T-helper 17 cell (primary cell): ENCODE data around the gene KRTAP4-3. TPM values are rescaled to one million over a fixed set of nuclear protein-coding genes. Genes with fewer than 3 reads are reported as not detected.
"Not testable (repeated sequence)": the region's sequence is repeated elsewhere in the genome, so short reads cannot be mapped to it uniquely, and the experiment has no call there.

ENCODE experiments used
- ATAC-seq: fragments of 150-1000 bp; cut with Tn5 transposase; 2 replicates; pipeline ENCODE4 v1.10.0; 2021; ENCODE audit warnings: mild to moderate bottlenecking, moderate library complexity
- DNase-seq, 3 donors: peaks; one replicate each; pipeline versions ENCODE4 v3.0.0 to v3.0.0-alpha.2; 2020 to 2021
- H3K9me3 ChIP-seq: one replicate; pipeline ENCODE4 v1.7.0; 2013; ENCODE audit warnings: low read length, mild to moderate bottlenecking; ENCODE audit not compliant: control insufficient read depth, poor library complexity, severe bottlenecking
- H3K27ac Mint-ChIP-seq: one replicate; pipeline ENCODE4 v1.8.0; 2022; ENCODE audit warnings: mild to moderate bottlenecking, moderate library complexity, mixed read lengths
- H3K27me3 Mint-ChIP-seq: one replicate; pipeline ENCODE4 v1.8.0; 2022; ENCODE audit warnings: mixed read lengths
- H3K36me3 Mint-ChIP-seq: one replicate; pipeline ENCODE4 v1.8.0; 2022; ENCODE audit warnings: low read depth, mixed read lengths
- H3K4me1 Mint-ChIP-seq: one replicate; pipeline ENCODE4 v1.8.0; 2022; ENCODE audit warnings: mild to moderate bottlenecking, mixed read lengths
- H3K4me3 Mint-ChIP-seq: one replicate; pipeline ENCODE4 v1.8.0; 2022; ENCODE audit warnings: mild to moderate bottlenecking, moderate library complexity, mixed read lengths
- total RNA-seq, 4 donors: library from RNA in 2 of 4; stranded (reverse) in 2 of 4; gene quantifications; one replicate each; pipeline ENCODE4 v1.2.3 and lab custom pipeline; 2022 to 2026

KRTAP4-3 gene
- total RNA-seq, 2 donors from 2014 or later, result not detected

DNA sequence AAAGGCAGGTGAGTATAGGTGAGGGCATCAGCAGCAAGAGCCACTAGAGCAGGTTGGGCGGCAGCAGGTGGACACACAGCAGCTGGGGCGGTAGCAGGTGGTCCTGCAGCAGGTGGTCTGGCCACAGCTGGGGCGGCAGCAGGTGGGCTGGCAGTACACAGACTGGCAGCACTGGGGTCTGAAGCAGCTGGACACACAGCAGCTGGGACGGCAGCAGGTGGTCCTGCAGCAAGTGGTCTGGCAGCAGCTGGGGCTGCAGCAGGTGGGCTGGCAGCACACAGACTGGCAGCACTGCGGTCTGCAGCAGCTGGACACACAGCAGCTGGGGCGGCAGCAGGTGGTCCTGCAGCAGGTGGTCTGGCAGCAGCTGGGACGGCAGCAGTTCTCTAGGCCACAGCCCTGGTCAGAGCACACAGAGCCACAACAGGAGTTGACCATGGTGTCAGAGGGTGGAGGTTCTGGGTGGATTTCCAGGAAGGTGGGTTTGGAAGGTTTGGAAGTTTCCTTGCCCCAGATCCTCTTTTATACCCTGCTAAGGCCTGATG lies 9.8 kb upstream of the KRTAP4-3 start, which contains the start of gene KRTAP4-2:
Gene KRTAP4-2, minus strand, starts transcription at position 495 of the 545 bp plus-strand sequence. Its CDS starts 57 bp downstream, at position 438.
- H3K9me3 ChIP-seq, result no peaks in the 10 kb centered on the region
- DNase-seq (no peak), ATAC-seq (no peak)
- H3K27me3 Mint-ChIP-seq, result no peaks in the 10 kb centered on the region
- H3K4me1 Mint-ChIP-seq, result peaks cover 13% of the 10 kb centered on the region
- H3K27ac Mint-ChIP-seq, result no peak within 1 kb of the TSS
- H3K36me3 Mint-ChIP-seq, result peaks cover 2% of the 10 kb centered on the region
- no peak within 1 kb of the TSS for H3K4me3 Mint-ChIP-seq

DNA sequence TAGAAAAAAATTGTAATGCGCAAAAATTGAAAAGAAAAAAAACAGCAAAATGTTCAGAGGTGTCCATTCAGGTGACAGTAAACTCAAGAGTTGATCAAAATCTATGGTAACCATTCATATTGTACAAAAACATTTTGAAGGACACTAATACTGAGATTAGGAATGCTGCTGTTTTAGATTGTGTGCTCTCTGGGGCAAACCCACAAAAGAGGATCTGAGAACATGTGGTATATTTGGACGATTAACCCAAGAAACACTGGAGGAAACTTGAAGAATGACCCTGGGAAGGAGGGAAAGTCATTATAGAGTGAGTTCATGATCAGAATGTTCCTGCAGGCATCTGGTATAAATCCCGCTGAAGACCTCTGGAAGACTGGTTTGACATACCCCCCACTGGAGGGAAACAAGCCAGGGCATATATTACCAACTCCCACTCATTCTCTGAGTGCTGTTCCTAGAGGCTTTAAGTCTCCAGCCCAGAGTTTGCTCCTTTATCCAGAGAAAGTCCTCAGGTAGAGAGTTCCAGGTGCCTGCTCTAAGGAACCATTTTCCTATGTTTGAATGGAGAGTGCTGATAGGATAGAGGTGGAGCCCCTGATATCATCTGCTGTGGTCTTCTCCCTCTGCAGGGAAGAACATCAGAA lies 8.8 kb upstream of the KRTAP4-3 start:
- Mint-ChIP-seq H3K27me3 (no peaks in the 10 kb centered on the region), H3K4me3 (no peak overlapping the region), H3K4me1 (peaks cover 11% of the 10 kb centered on the region), H3K36me3 (peaks cover 2% of the 10 kb centered on the region), H3K27ac (no peak overlapping the region)
- DNase-seq (no peak), ATAC-seq (no peak)
- no peaks in the 10 kb centered on the region for H3K9me3 ChIP-seq

DNA sequence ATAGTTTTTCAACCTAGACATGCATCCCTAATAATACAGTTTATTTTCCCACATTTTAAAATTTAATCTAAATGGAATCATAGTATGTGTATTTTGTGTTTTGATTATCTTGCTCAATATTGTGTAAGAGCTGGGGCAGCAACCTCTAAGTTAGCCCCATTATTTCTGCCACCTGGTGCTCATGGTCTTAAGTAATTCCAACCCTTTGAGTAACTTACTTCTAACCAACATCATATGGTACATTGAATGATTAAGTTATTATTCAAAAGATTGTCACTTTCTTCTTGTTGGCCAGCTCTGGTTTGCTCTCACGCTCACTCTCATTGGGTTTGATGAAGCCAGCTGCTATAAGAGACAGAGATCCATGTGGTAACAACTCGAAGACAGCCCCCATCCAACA lies 3.9 kb upstream of the KRTAP4-3 start:
- DNase-seq (no peak), ATAC-seq (no peak)
- Mint-ChIP-seq H3K4me3 (no peak overlapping the region), H3K36me3 (no peaks in the 10 kb centered on the region), H3K27me3 (peaks cover 8% of the 10 kb centered on the region), H3K4me1 (peaks cover 6% of the 10 kb centered on the region), H3K27ac (no peak overlapping the region)
- no peaks in the 10 kb centered on the region for H3K9me3 ChIP-seq

DNA sequence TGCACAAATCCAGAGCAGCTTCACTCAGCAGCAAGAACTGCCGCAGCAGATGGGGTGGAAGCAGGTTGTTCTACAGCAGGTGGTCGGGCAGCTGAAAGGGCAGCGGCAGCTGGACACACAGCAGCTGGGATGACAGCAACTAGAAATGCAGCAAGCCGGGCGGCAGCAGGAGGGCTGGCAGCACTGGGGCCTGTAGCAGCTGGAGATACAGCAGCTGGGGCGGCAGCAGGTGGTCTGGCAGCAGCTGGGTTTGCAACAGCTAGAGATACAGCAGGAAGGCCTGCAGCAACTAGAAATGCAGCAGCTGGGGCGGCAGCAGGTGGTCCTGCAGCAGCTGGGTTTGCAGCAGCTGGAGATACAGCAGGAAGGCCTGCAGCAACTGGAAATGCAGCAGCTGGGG lies 460 bp downstream of the KRTAP4-3 start:
- Mint-ChIP-seq H3K4me1 (peaks cover 3% of the 10 kb centered on the region), H3K4me3 (peak overlapping the region; percentile 39), H3K36me3 (peaks cover 3% of the 10 kb centered on the region), H3K27me3 (peaks cover 21% of the 10 kb centered on the region), H3K27ac (no peak overlapping the region)
- ATAC-seq (no peak), DNase-seq (no peak)
- H3K9me3 ChIP-seq, result no peaks in the 10 kb centered on the region

DNA sequence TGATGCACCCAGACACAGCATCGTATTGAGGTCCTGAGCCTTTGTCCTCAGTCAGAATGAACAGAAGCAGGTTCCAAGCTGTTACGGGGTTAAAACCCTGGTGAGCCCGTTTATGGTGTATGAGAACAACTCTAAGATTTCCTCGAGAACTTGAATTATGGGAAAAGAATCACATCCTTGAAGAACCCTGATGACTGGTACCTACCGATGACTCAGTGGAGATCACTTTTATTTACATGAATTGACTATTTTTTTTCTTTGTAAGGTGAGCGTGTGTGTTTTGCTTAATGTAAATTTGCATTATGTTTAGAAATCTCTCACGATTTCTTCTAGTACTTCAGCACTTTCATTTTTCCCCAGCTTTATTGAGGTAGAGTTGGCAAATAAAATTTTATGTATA lies 4.2 kb downstream of the KRTAP4-3 start:
- no peak for DNase-seq
- peaks cover 3% of the 10 kb centered on the region for H3K4me1 Mint-ChIP-seq
- H3K27ac Mint-ChIP-seq, result no peak overlapping the region
- no peaks in the 10 kb centered on the region for H3K9me3 ChIP-seq
- no peak overlapping the region for H3K4me3 Mint-ChIP-seq
- ATAC-seq, result no peak
- peaks cover 3% of the 10 kb centered on the region for H3K36me3 Mint-ChIP-seq
- H3K27me3 Mint-ChIP-seq, result peaks cover 29% of the 10 kb centered on the region

DNA sequence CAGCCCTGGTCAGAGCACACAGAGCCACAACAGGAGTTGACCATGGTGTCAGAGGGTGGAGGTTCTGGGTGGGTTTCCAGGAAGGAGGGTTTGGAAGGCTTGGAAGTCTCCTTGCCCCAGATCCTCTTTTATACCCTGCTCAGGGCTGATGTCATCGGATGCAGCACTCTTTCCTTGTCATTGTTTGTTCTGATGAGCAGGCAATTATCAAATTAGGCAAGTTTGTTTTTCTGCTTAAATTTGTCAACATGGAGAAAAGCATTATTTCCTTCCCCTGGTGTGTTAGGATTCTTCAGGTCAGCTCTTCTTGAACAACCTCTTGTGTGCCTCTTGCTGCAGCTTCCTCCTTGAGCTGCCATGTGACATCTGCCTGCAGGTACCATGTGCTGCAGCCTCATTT lies 7.4 kb downstream of the KRTAP4-3 start, which contains the start of gene KRTAP4-4:
Gene KRTAP4-4, minus strand, starts transcription at position 101 of the 400 bp plus-strand sequence. Its CDS starts 57 bp downstream, at position 44.
- no peak for ATAC-seq
- H3K9me3 ChIP-seq, result no peaks in the 10 kb centered on the region
- Mint-ChIP-seq H3K36me3 (peaks cover 3% of the 10 kb centered on the region), H3K4me1 (peaks cover 3% of the 10 kb centered on the region), H3K27me3 (peaks cover 56% of the 10 kb centered on the region), H3K4me3 (no peak within 1 kb of the TSS), H3K27ac (no peak within 1 kb of the TSS)
- no peak for DNase-seq

DNA sequence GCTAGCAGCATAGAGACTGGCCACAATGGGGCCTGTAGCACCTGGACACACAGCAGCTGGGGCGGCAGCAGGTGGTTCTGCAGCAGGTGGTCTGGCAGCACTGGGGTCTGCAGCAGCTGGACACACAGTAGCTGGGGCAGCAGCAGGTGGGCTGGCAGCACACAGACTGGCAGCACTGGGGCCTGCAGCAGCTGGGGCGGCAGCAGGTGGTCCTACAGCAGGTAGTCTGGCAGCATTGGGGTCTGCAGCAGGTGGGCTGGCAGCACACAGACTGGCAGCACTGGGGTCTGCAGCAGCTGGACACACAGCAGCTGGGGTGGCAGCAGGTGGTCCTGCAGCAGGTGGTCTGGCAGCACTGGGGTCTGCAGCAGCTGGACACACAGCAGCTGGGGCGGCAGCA lies 7.8 kb downstream of the KRTAP4-3 start:
- not testable (repeated sequence) for DNase-seq, H3K9me3 ChIP-seq, H3K4me3 Mint-ChIP-seq, ATAC-seq, H3K4me1 Mint-ChIP-seq, H3K36me3 Mint-ChIP-seq, H3K27ac Mint-ChIP-seq
- peaks cover 57% of the 10 kb centered on the region for H3K27me3 Mint-ChIP-seq

DNA sequence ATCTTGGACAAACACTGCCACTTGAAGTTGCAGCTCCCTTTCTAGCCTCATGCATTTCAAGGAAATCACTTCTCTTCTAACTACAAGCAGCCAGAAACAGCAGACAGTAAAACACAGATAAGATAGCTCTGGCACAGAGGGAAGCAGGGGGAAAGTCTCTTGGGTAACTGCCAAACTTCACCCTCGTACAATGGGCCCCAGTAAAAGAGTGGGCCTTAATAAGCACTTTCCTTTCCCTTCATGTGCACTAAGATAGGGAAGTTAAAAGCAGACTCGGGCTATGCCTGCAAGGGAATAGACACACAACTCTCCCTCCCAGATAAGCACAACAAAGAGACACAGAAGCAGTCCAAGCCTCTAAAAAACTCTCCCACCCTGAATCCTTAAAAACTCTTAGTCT lies 14.2 kb downstream of the KRTAP4-3 start:
- no peak overlapping the region for H3K27ac Mint-ChIP-seq
- peaks cover 6% of the 10 kb centered on the region for H3K4me1 Mint-ChIP-seq
- ATAC-seq, result no peak
- DNase-seq, result no peak
- no peaks in the 10 kb centered on the region for H3K36me3 Mint-ChIP-seq
- peaks cover 48% of the 10 kb centered on the region for H3K27me3 Mint-ChIP-seq
- no peak overlapping the region for H3K4me3 Mint-ChIP-seq
- no peaks in the 10 kb centered on the region for H3K9me3 ChIP-seq

DNA sequence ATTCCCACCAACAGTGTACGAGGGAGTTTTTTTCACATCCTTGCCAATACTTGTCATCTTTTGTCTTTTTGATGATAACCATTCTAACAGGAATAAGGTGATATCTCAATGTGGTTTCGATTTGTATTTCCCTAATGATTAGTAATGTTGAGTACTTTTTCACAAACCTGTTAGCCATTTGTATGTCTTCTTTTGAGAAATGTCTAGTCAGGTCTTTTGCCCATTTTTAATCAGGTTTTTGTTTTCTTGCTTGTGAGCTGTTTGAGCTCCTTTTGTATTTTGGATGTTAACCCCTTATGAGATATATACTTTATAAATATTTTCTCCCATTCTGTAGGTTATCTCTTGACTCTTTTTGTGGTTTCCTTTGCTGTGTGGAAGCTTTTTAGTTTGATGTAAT lies 16.5 kb downstream of the KRTAP4-3 start:
- H3K4me1 Mint-ChIP-seq, result peaks cover 6% of the 10 kb centered on the region
- DNase-seq, result no peak
- no peak overlapping the region for H3K4me3 Mint-ChIP-seq
- peaks cover 30% of the 10 kb centered on the region for H3K27me3 Mint-ChIP-seq
- H3K9me3 ChIP-seq, result no peaks in the 10 kb centered on the region
- no peaks in the 10 kb centered on the region for H3K36me3 Mint-ChIP-seq
- ATAC-seq, result no peak
- H3K27ac Mint-ChIP-seq, result no peak overlapping the region

DNA sequence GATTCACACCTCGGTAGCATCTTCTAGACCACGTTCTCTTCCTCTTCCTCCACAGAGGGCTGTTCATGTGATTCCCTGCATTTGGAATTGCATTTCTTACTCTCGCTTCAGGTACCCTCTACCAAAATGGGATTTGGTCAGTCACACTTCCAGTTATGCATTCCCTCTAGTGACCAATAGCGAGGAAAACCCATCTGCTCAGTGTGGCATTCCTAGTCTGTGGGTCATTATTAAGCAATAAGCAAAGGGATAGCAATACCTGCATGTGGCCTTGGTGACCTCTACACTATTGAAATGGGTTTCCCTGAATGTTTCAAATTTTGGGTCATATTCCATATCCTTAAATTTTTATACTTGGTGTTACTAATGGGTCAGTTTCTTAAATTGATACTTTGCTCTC lies 18.0 kb downstream of the KRTAP4-3 start:
- H3K9me3 ChIP-seq, result no peaks in the 10 kb centered on the region
- Mint-ChIP-seq H3K27me3 (peaks cover 20% of the 10 kb centered on the region), H3K36me3 (no peaks in the 10 kb centered on the region), H3K27ac (no peak overlapping the region), H3K4me3 (no peak overlapping the region), H3K4me1 (peaks cover 7% of the 10 kb centered on the region)
- DNase-seq (no peak), ATAC-seq (no peak)

DNA sequence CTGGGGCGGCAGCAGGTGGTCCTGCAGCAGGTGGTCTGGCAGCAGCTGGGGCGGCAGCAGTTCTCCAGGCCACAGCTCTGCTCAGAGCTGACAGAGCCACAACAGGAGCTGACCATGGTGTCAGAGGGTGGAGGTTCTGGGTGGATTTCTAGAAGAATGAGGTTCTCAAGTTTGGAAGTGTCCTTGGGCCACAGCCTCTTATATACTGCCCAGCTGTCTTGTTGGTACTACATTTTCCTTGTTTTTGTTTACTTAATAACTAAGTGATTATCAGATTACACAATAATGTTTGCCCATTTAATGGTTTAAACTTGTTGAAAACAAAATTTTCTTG lies 18.4 kb downstream of the KRTAP4-3 start, which contains the start of gene KRTAP4-5:
Gene KRTAP4-5, minus strand, starts transcription at position 174 of the 334 bp plus-strand sequence. Its CDS starts 58 bp downstream, at position 116.
- Mint-ChIP-seq H3K4me3 (no peak within 1 kb of the TSS), H3K27me3 (peaks cover 17% of the 10 kb centered on the region), H3K27ac (peak within 1 kb of the TSS; percentile 56), H3K36me3 (no peaks in the 10 kb centered on the region), H3K4me1 (peaks cover 8% of the 10 kb centered on the region)
- no peaks in the 10 kb centered on the region for H3K9me3 ChIP-seq
- no peak for DNase-seq
- ATAC-seq, result no peak

DNA sequence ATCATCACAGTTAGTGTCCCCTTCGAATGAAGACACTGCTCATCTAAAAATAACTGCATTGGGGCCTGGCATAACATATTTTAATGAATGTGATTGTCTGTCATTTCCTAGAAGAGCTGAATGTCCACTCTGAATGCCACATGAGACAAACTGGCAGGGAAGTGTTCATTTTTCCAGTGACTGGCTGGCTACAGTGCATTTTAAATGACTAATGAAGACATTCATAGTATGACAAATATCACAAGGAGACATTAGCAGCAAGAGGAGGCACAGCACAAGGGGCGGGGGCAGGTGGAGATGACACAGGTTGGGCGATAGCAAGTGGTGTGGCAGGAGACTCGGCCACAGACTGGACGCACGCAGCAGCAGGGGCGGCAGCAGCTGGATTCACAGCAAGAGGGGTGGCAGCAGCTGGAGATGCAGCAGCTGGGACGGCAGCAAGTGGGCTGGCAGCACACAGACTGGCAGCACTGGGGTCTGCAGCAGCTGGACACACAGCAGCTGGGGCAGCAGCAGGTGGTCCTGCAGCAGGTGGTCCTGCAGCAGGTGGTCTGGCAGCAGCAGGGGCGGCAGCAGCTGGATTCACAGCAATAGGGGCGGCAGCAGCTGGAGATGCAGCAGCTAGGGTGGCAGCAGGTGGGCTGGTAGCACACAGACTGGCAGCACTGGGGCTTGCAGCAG lies 18.9 kb downstream of the KRTAP4-3 start:
- H3K27me3 Mint-ChIP-seq, result peaks cover 12% of the 10 kb centered on the region
- not testable (repeated sequence) for H3K9me3 ChIP-seq, H3K4me3 Mint-ChIP-seq, ATAC-seq, H3K36me3 Mint-ChIP-seq, H3K4me1 Mint-ChIP-seq, DNase-seq
- peak overlapping the region; percentile 56 for H3K27ac Mint-ChIP-seq

DNA sequence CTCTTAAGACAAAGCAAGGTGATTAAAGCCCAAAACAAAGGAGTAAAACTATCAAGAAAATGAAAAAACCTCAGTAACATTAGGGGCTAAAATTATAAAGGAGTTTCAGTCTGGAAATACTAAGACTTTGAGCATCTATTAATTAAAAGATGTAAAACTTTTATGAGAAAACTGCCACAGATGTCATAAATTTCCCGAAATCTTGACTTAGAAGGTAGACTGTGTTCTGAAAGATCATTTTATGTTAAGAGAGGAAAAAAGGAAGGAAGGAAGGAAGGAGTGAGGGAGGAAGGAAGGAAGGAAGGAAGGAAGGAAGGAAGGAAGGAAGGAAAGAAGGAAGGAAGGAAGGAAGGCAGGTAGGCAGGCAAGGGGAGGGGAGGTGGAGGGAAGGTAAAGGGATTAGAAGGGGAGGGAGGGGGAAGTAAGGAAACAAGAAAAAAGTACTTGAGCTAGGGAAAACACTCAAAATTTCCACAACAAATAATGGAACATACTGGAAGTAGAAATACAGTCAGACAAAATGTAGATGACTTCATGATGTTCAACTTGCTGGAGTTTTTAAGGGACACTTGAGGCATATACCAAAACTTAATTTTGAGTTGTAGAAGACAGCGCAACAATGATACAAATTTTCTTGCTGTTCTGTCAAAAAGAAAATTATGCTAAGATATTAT lies 20.4 kb downstream of the KRTAP4-3 start:
- no peak for ATAC-seq
- H3K27ac Mint-ChIP-seq, result no peak overlapping the region

More for the DNA sequence above, 20.4 kb downstream of the KRTAP4-3 start:
- no peak for DNase-seq
- Mint-ChIP-seq H3K4me3 (no peak overlapping the region), H3K4me1 (peaks cover 5% of the 10 kb centered on the region), H3K36me3 (no peaks in the 10 kb centered on the region), H3K27me3 (peaks cover 5% of the 10 kb centered on the region)
- peaks cover 5% of the 10 kb centered on the region for H3K9me3 ChIP-seq
